Measurements from ENCODE around the gene ZNF543.

The ZNF543 gene

GRCh38 chr19:57334191-57334590 is 13.9 kb downstream of the ZNF543 start:
- Histone ChIP-seq H3K4me3 (no peak overlapping the region), H3K36me3 (peaks cover 23 to 46% (median 35%) of the 10 kb centered on the region in 3 donors), H3K4me1 (peaks cover 0 to 12% (median 5%) of the 10 kb centered on the region in 4 donors), H3K27me3 (no peaks in the 10 kb centered on the region), H3K27ac (no peak overlapping the region), H3K9me3 (peaks cover 0 to 47% (median 3%) of the 10 kb centered on the region in 3 donors)
- intact Hi-C loops (cut with DNase I; ENCODE audit: low total_unique reads) = no loop called here
- TF ChIP-seq CTCF (IDR thresholded peaks at IDR 0.05) = no peak
- DNase-seq = no peak

DNA sequence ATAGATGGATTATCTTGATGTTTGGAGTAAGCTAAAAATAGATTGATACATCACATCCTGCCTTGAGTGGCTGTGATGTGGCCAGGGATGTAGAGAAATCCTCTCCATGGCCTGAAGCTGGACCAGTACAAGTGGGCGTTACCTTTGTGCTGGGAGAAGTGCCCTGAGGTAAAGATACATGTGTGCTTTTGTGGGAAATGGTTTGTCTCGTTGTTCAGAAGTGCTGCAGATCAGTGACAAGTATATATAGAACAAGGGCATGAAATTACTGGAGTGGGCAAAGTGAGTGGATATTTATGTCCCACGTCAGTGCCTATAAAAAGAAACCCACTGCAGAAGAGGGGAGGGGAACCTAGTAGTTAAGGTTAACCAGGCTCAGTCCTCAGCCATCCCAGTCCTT is 18.6 kb downstream of the ZNF543 start:
- Histone ChIP-seq H3K36me3 (peaks cover 0 to 3% (median 0%) of the 10 kb centered on the region in 3 donors), H3K4me3 (no peak overlapping the region), H3K9me3 (peaks cover 0 to 10% (median 0%) of the 10 kb centered on the region in 3 donors), H3K4me1 (peaks cover 0 to 15% (median 5%) of the 10 kb centered on the region in 4 donors), H3K27ac (peak overlapping the region; percentile 46 to 68), H3K27me3 (no peaks in the 10 kb centered on the region)
- no peak for TF ChIP-seq CTCF (IDR thresholded peaks at IDR 0.05)
- no peak for DNase-seq
- intact Hi-C loops (cut with DNase I; ENCODE audit: low total_unique reads) = no loop called here

DNA sequence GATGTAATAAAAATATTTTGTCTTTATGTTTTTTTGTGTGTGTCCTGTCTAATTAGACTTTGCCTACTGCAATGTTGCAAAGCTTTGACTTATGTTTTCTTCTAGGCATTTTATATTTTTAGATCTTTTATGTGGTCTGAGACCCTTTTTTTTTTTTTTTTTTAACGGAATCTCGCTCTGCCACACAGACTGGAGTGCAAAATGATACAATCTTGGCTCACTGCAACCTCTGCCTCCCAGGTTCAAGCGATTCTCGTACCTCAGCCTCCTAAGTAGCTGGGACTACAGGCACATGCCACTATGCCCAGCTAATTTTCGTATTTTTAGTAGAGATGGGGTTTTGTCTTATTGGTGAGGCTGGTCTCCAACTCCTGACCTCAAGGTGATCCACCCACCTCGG is 22.3 kb downstream of the ZNF543 start:
- Histone ChIP-seq H3K4me1 (peaks cover 0 to 15% (median 5%) of the 10 kb centered on the region in 4 donors), H3K27ac (no peak overlapping the region), H3K36me3 (no peaks in the 10 kb centered on the region), H3K4me3 (no peak overlapping the region), H3K9me3 (peaks cover 0 to 4% (median 0%) of the 10 kb centered on the region in 3 donors), H3K27me3 (no peaks in the 10 kb centered on the region)
- no peak for DNase-seq
- intact Hi-C loops (cut with DNase I; ENCODE audit: low total_unique reads) = no loop called here
- TF ChIP-seq CTCF (IDR thresholded peaks at IDR 0.05) = no peak

GRCh38 chr19:57348136-57348535 is 27.9 kb downstream of the ZNF543 start:
- H3K4me1 ChIP-seq = peaks cover 5 to 18% (median 11%) of the 10 kb centered on the region in 4 donors
- H3K27ac ChIP-seq = no peak overlapping the region
- peaks cover 0 to 13% (median 4%) of the 10 kb centered on the region in 3 donors for H3K9me3 ChIP-seq
- intact Hi-C loops (cut with DNase I; ENCODE audit: low total_unique reads) = no loop called here
- peaks cover 6 to 11% (median 9%) of the 10 kb centered on the region in 3 donors for H3K36me3 ChIP-seq
- no peak overlapping the region for H3K4me3 ChIP-seq
- no peaks in the 10 kb centered on the region for H3K27me3 ChIP-seq
- DNase-seq = no peak
- TF ChIP-seq CTCF (IDR thresholded peaks at IDR 0.05) = no peak

DNA sequence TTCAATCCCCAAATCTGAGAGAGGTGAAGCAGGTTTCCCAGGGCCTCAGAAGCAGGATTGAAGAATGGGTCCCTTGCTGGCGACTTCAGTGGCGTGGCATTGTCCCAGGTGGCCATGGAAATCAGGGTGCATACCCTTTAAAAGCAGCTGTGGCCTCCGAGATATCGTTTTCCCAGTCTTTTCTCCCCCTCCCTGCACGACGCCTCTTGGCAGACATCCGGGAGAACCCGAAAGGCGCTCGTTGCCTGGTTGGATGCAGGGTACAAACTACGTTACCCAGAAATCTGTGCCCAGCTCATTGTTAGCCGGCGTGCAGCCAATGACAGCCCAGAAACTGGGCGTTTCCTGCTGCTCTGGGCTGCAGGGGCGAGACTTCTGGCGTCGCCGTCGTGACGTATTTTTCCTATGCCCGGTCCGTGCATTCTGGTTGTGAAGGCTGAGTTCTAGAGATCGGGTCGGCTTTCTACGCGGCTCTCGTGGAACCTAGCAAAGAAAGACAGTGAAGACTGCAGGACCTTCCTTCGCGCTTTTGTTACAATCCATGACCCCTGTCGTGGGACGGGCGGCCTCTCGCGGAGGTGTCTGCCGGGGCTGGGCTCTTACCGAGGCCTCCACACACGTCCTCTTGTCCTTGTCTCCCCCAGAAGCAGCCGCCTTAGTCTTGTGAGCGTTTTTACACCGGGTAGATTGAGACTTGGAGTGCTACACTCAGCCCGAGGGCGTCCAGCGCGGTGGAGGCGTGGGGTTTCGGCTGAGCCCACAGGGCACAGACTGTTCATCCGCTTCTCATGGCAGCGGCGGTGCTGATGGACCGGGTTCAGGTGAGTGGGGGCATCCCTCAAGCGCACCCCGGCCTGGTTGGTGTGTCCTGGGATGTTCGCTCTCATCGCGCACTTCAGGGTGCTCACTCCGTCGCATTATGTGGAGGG is 30.9 kb downstream of the ZNF543 start, which contains the start of gene ZNF304:
ZNF304 (plus strand) TSS at position 395 of the 929 bp plus-strand sequence; CDS start at position 789, 394 bp downstream.
- TF ChIP-seq CTCF (IDR thresholded peaks at IDR 0.05) = no peak
- Histone ChIP-seq H3K9me3 (peaks cover 0 to 39% (median 33%) of the 10 kb centered on the region in 3 donors), H3K4me3 (peak within 1 kb of the TSS; percentile 63 to 98), H3K4me1 (peaks cover 5 to 22% (median 11%) of the 10 kb centered on the region in 4 donors), H3K27me3 (no peaks in the 10 kb centered on the region), H3K27ac (peak within 1 kb of the TSS; percentile 70 to 79), H3K36me3 (peaks cover 36 to 41% (median 39%) of the 10 kb centered on the region in 3 donors)
- intact Hi-C loops (cut with DNase I; ENCODE audit: low total_unique reads) = no loop called here
- DNase-seq = peak; percentile 92 to 94
